ENCODE results near the gene MAPK1IP1L. TPM values are rescaled to one million over a fixed set of nuclear protein-coding genes. Genes with fewer than 3 reads are reported as not detected.

MAPK1IP1L gene
- total RNA-seq, 3 donors from 2014 or later: 67.7 to 72.7 (median 69.7) TPM

DNA sequence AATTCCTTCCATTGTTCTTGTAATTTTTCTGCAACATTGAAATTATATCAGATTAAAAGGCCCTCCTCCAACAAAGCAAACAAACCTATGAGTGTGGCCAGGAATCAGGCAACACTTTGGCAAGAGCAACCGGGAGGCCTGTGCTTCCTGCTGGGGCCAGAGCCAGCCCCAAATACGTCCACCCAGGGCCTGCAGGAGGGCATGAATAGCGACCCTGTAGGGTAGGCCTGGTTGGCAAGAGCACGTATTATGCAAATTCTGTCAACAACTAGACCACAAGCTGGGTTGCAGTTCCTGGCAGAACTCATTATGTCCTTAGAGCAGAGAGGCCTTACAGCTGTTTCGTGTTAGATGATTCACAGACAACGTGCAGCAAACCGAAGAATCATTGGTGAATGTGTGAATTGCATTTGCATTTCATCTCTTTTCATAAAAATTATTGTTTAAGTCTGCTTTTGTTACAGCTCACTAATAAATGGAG, 50.7 kb downstream of the MAPK1IP1L start:
- Histone ChIP-seq H3K36me3 (ENCODE audit: low read depth) (no peaks in the 10 kb centered on the region), H3K4me1 (ENCODE audit: low read depth) (peaks cover 52% of the 10 kb centered on the region), H3K9me3 (no peaks in the 10 kb centered on the region), H3K4me3 (no peak overlapping the region)
- peak; percentile 65 for ATAC-seq
- intact Hi-C loops (cut with DNase I, micrococcal nuclease): no loop called here
- DNase-seq: peak; percentile 71 to 85 (median 71)
- TF ChIP-seq, protein P1, sequence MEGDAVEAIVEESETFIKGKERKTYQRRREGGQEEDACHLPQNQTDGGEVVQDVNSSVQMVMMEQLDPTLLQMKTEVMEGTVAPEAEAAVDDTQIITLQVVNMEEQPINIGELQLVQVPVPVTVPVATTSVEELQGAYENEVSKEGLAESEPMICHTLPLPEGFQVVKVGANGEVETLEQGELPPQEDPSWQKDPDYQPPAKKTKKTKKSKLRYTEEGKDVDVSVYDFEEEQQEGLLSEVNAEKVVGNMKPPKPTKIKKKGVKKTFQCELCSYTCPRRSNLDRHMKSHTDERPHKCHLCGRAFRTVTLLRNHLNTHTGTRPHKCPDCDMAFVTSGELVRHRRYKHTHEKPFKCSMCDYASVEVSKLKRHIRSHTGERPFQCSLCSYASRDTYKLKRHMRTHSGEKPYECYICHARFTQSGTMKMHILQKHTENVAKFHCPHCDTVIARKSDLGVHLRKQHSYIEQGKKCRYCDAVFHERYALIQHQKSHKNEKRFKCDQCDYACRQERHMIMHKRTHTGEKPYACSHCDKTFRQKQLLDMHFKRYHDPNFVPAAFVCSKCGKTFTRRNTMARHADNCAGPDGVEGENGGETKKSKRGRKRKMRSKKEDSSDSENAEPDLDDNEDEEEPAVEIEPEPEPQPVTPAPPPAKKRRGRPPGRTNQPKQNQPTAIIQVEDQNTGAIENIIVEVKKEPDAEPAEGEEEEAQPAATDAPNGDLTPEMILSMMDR (IDR thresholded peaks at IDR 0.05): no peak

DNA sequence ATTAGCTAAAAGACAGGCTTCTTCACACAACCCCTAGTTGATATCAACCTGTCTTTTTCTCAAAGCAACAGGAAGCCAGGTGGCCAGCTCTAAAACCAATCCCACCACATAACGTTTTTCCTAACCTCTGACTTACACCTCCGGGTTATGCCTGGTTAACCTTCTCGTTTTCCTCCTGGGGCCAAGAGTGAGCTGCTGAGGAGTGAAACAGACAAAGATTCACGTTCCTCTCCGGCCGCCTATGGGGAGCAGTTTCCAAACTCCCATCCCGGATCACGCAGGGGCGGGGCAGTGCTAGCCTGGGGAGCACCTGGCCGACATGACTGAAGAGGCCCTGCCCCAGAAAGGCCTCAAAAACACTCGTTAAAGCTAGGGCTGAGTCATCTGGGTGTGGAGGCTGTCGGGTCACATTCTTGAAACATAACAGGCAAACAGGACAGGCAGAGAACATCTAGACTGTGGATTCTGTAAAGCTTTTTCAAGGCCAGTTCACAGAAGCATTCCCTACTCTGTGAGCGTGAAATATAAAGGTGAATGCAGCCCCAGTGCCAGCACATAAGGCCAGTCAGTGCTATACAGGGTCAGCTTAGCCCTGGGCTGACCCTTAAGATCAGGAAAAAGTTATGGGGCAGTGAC, 51.7 kb downstream of the MAPK1IP1L start:
- Histone ChIP-seq H3K4me3 (peak overlapping the region; percentile 7), H3K9me3 (no peaks in the 10 kb centered on the region), H3K4me1 (ENCODE audit: low read depth) (peaks cover 54% of the 10 kb centered on the region), H3K36me3 (ENCODE audit: low read depth) (no peaks in the 10 kb centered on the region)
- TF ChIP-seq, protein P1 (IDR thresholded peaks at IDR 0.05): no peak
- ATAC-seq: peak; percentile 89
- peak; percentile 91 to 95 (median 92) for DNase-seq
- intact Hi-C loops (cut with DNase I, micrococcal nuclease): no loop called here

DNA sequence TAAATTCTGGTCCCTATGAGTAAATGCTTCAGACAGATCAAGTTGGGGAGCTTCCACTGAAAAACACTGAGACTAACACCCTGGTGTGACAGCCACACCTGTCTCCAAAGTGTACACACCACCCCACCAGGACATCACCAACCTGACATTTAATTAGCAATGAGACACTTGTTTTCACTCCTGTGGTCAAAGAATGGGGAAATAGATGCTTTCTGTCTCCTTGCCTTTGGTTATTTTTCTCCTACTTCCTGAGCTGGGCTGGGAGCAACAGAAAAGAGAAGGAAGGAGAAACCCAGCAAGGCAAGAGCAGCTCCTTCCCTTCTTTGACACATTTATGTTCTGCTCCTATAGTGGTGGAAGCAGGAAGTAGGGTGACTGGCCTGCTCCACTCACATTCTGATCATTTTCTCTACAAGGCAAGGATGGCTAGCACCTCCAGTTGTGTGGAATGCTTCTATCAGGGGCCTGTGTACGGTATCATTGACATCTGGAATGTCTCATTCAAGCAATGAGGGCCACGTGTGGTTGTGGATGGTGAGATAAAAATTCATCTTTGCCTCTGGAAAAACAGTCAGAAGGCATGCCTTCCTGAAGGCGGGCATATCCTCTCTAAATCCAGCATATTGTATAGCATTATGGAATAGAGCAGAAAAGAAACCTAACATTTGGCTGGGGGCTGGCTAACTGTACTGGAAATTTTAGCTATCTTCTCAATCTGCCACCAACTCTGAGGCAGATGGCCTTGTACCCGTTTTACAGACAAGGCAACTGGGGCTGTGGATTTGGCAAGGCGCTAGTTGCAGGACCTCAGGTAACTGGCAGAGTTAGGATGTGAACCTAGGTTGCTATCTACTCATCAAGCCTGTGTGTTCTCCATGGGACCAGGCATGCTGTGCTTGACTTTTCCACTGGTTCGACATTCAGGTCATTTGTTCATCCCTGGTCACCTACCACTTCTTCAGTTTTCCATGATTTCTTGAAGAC, 52.8 kb downstream of the MAPK1IP1L start:
- no peaks in the 10 kb centered on the region for H3K36me3 ChIP-seq (ENCODE audit: low read depth)
- DNase-seq (peak in 1 of 3 donors; percentile 40), ATAC-seq (peak; percentile 3)
- no peaks in the 10 kb centered on the region for H3K9me3 ChIP-seq
- TF ChIP-seq, protein P1 (IDR thresholded peaks at IDR 0.05): no peak
- peaks cover 60% of the 10 kb centered on the region for H3K4me1 ChIP-seq (ENCODE audit: low read depth)
- intact Hi-C loops (cut with DNase I, micrococcal nuclease): no loop called here
- H3K4me3 ChIP-seq: no peak overlapping the region

DNA sequence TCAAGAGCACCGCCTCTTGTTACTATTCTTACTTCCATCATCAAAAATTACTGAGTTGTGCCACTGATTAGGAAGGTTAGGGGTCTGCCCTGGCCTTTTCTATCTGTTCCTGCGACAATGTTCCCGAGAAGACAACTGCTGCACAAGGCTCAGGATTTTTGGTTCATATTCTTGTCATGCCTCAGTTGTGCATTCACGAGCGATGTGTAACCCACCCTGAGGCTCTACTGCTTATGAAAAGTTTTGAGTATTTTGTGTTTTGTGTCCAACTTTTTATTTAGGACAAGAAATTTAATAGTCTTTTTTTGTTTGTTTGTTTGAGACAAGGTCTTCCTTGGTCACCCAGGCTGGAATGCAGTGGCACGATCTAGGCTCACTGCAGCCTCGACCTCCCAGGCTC, 54.5 kb downstream of the MAPK1IP1L start:
- Histone ChIP-seq H3K4me3 (no peak overlapping the region), H3K9me3 (no peaks in the 10 kb centered on the region), H3K4me1 (ENCODE audit: low read depth) (peaks cover 56% of the 10 kb centered on the region), H3K36me3 (ENCODE audit: low read depth) (no peaks in the 10 kb centered on the region)
- TF ChIP-seq, protein P1 (IDR thresholded peaks at IDR 0.05): no peak
- DNase-seq (peak in 1 of 3 donors; percentile 1), ATAC-seq (no peak)
- intact Hi-C loops (cut with DNase I, micrococcal nuclease): no loop called here

DNA sequence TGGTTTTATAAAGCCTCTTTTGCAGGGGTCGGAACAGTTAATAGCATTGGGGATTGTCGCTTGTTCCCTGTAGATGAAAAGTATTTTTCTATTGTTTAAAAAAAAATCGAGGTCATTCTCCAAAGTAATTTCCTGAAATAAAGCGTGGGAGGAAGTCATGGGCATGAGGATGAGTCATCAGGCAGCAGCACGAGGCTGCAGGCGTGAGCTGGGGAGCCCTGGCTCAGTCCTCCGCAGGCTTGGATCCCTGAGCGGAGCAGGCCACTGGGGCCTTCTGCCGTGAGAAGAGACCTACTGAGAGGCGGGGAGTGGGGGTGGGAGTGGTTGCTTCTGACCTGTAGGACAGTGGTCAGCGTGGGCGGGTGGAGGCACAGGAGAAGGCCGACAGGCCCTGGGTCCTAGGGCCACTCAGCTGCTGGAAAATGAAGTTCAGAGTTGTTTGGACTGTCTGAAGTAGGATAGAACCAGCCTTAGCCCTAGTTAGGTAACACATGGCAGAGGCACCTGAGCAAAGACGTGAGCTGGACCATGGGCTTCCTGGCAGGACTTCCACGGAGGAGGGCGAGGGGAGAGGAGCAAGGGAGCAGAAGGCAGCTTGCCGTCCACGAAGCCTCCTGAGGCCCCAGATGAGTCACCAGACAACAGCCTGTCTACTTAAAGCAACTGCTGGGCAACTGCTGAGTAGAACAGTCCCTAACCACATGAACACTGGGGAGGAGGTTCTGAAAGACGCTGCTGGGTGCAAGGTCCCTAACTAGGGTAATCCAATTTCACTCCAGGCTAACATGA, 56.5 kb downstream of the MAPK1IP1L start:
- H3K4me1 ChIP-seq (ENCODE audit: low read depth): peaks cover 36% of the 10 kb centered on the region
- TF ChIP-seq, protein P1 (IDR thresholded peaks at IDR 0.05): no peak
- ATAC-seq: peak; percentile 76

More for the DNA sequence above, 56.5 kb downstream of the MAPK1IP1L start:
- Histone ChIP-seq H3K4me3 (no peak overlapping the region), H3K36me3 (ENCODE audit: low read depth) (no peaks in the 10 kb centered on the region), H3K9me3 (no peaks in the 10 kb centered on the region)
- intact Hi-C loops (cut with DNase I, micrococcal nuclease): no loop called here
- peak; percentile 81 to 92 (median 83) for DNase-seq
